ENCODE results near the gene PSME3. TPM values are rescaled to one million over a fixed set of nuclear protein-coding genes. Genes with fewer than 3 reads are reported as not detected.

Gene PSME3
- total and polyA plus RNA-seq, 2 experiments from 2014 or later = 86.4 to 99.5 TPM

GRCh38 chr17:42798383-42799380 lies 34.5 kb upstream of the PSME3 start, which contains the start of the genes CNTD1 and COA3:
CNTD1 (plus strand) TSS chr17:42798861; CDS start chr17:42799068, 207 bp downstream.
COA3 (minus strand) TSS chr17:42798704; CDS start chr17:42798681, 23 bp downstream.
- Histone ChIP-seq H3K4me2 (peak within 1 kb of the TSS; percentile 90), H3K4me3 (peak within 1 kb of the TSS; percentile 45), H3K79me2 (peaks cover 18% of the 10 kb centered on the region), H3K9me2 (replicated peaks; ENCODE audit: insufficient read depth) (no peaks in the 10 kb centered on the region), H3K4me1 (ENCODE audit: insufficient read depth) (peaks cover 20% of the 10 kb centered on the region), H4K20me1 (ENCODE audit: insufficient read depth, poor library complexity, severe bottlenecking) (no peaks in the 10 kb centered on the region), H3K36me3 (replicated peaks; ENCODE audit: insufficient read depth, low read depth) (no peaks in the 10 kb centered on the region), H2AFZ (peak within 1 kb of the TSS; percentile 17), H3K9me3 (ENCODE audit: low read depth) (no peaks in the 10 kb centered on the region), H3K27ac (peak within 1 kb of the TSS; percentile 89), H3K27me3 (no peaks in the 10 kb centered on the region)
- TF ChIP-seq EZH2 (IDR thresholded peaks at IDR 0.05; ENCODE audit: borderline replicate concordance) = no peak
- no peak for TF ChIP-seq EZH2phosphoT487 (IDR thresholded peaks at IDR 0.05; ENCODE audit: low read depth, severe bottlenecking, unreplicated experiment)
- no peak for TF ChIP-seq CTCF (IDR thresholded peaks at IDR 0.05; ENCODE audit: poor library complexity)
- DNase-seq (ENCODE audit: low spot score) = peak; percentile 91
- 29% methylated on average over 66 of the region's 66 CpGs for WGBS (ENCODE audit: low lambda C conversion rate, missing lambda C conversion rate)

GRCh38 chr17:42803074-42803883 lies 29.9 kb upstream of the PSME3 start:
- DNase-seq (ENCODE audit: low spot score) = no peak
- peak overlapping the region; percentile 26 for H3K4me2 ChIP-seq
- no peaks in the 10 kb centered on the region for H3K36me3 ChIP-seq (replicated peaks; ENCODE audit: insufficient read depth, low read depth)
- no peaks in the 10 kb centered on the region for H3K9me3 ChIP-seq (ENCODE audit: low read depth)
- H2AFZ ChIP-seq = no peak overlapping the region
- TF ChIP-seq CTCF (IDR thresholded peaks at IDR 0.05; ENCODE audit: poor library complexity) (no peak), EZH2phosphoT487 (IDR thresholded peaks at IDR 0.05; ENCODE audit: low read depth, severe bottlenecking, unreplicated experiment) (no peak), EZH2 (IDR thresholded peaks at IDR 0.05; ENCODE audit: borderline replicate concordance) (no peak)
- peaks cover 40% of the 10 kb centered on the region for H3K4me1 ChIP-seq (ENCODE audit: insufficient read depth)
- 57% methylated on average over 2 of the region's 2 CpGs for WGBS (ENCODE audit: low lambda C conversion rate, missing lambda C conversion rate)
- no peaks in the 10 kb centered on the region for H3K9me2 ChIP-seq (replicated peaks; ENCODE audit: insufficient read depth)
- peaks cover under 1% of the 10 kb centered on the region for H3K79me2 ChIP-seq
- H4K20me1 ChIP-seq (ENCODE audit: insufficient read depth, poor library complexity, severe bottlenecking) = no peaks in the 10 kb centered on the region
- H3K4me3 ChIP-seq = no peak overlapping the region
- no peaks in the 10 kb centered on the region for H3K27me3 ChIP-seq
- peak overlapping the region; percentile 85 for H3K27ac ChIP-seq

- 95% methylated on average over 1 of the region's 1 CpG for WGBS (ENCODE audit: low lambda C conversion rate, missing lambda C conversion rate)
- H4K20me1 ChIP-seq (ENCODE audit: insufficient read depth, poor library complexity, severe bottlenecking) = no peaks in the 10 kb centered on the region
- DNase-seq (ENCODE audit: low spot score) = no peak
Observed at GRCh38 chr17:42804918-42805367, 28.3 kb upstream of the PSME3 start.

More at GRCh38 chr17:42804918-42805367, 28.3 kb upstream of the PSME3 start:
- H3K4me1 ChIP-seq (ENCODE audit: insufficient read depth) = peaks cover 40% of the 10 kb centered on the region
- no peak overlapping the region for H2AFZ ChIP-seq
- H3K36me3 ChIP-seq (replicated peaks; ENCODE audit: insufficient read depth, low read depth) = no peaks in the 10 kb centered on the region
- TF ChIP-seq EZH2phosphoT487 (IDR thresholded peaks at IDR 0.05; ENCODE audit: low read depth, severe bottlenecking, unreplicated experiment) (no peak), CTCF (IDR thresholded peaks at IDR 0.05; ENCODE audit: poor library complexity) (no peak), EZH2 (IDR thresholded peaks at IDR 0.05; ENCODE audit: borderline replicate concordance) (no peak)
- H3K9me2 ChIP-seq (replicated peaks; ENCODE audit: insufficient read depth) = no peaks in the 10 kb centered on the region
- H3K9me3 ChIP-seq (ENCODE audit: low read depth) = no peaks in the 10 kb centered on the region
- no peaks in the 10 kb centered on the region for H3K79me2 ChIP-seq
- no peak overlapping the region for H3K4me3 ChIP-seq
- no peak overlapping the region for H3K4me2 ChIP-seq
- no peaks in the 10 kb centered on the region for H3K27me3 ChIP-seq
- peak overlapping the region; percentile 85 for H3K27ac ChIP-seq
